Endothelial cell of hepatic sinusoid (primary cell): Measurements from ENCODE around the gene LAMA2.

Experiments used
- in situ Hi-C: cut with HindIII; loops from 2 replicates; pipeline ENCODE4 v1.10.0; 2017; ENCODE audit warnings: low sequenced_read_pairs

The LAMA2 gene

GRCh38 chr6:129203190-129203900 lies 320.4 kb downstream of the LAMA2 start:
- in situ Hi-C loops, result no loop called here

GRCh38 chr6:129206821-129207220 lies 323.9 kb downstream of the LAMA2 start:
- in situ Hi-C loops, result no loop called here

- in situ Hi-C loops, result no loop called here
Measured at GRCh38 chr6:129207832-129208231, 324.9 kb downstream of the LAMA2 start.

- in situ Hi-C loops, result no loop called here
Measured at GRCh38 chr6:129208415-129209034, 325.6 kb downstream of the LAMA2 start.

DNA sequence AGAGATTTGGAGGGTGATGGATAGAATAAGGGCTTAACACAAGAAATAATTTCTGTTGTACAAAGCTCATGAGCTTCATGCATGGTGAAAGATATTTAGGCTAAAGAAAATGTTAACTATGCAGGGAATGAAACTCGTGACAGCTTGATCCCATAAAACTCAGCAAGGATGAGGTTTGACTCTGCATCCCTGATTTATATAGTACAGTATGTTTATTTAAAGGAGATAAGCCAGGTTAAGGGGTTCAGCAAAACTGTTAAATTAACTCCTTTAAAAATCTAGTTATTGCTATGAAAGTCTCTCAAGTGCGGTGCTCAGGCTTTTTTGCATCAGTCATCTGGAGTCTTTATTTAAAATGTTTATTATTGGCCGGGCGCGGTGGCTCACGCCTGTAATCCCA lies 326.4 kb downstream of the LAMA2 start:
- in situ Hi-C loops, result no loop called here

DNA sequence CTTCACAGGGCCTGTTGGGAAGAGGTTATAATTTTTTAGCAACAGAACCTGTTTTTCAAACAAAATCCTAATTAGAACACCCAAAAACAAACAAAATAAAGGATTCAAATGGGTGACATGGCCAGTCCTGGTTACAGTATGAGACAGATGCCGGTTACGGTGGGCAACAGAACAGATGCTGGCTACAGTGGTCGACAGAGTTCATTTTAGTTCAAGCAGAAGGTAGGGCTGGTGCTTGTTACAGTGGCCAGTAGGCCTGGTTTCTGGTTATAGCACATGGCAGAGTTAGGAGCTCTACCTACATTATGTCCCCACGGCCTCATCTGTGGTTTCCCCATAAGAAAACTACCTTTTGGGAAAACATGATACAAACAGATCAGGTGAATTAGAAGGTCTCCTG lies 327.7 kb downstream of the LAMA2 start:
- in situ Hi-C loops, result no loop called here

- in situ Hi-C loops, result no loop called here
Measured at GRCh38 chr6:129211626-129212025, 328.7 kb downstream of the LAMA2 start.

- in situ Hi-C loops, result no loop called here
Measured at GRCh38 chr6:129212081-129212480, 329.1 kb downstream of the LAMA2 start.

- in situ Hi-C loops, result no loop called here
Measured at GRCh38 chr6:129215246-129215645, 332.3 kb downstream of the LAMA2 start.

- in situ Hi-C loops, result no loop called here
Measured at GRCh38 chr6:129215916-129216520, 333.1 kb downstream of the LAMA2 start.

DNA sequence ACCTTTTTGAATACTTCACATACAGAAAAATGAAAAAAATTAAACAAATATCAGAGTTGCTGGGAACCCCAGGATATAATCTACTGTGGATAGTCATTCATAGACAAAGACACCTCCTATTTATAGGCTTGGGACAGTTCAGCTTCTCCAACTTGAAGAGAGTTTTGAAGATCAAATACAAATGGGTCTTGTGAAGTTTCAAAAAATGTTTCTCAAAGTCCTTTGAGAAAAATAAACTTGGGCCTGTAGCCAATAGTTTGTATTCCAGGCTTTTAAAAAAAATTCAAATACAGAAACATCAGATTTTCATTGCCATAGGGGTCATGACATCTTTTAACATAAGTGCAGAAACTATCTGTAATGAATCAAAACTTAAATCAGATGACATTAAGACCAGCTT lies 334.8 kb downstream of the LAMA2 start:
- in situ Hi-C loops, result no loop called here

GRCh38 chr6:129233458-129234134 lies 350.7 kb downstream of the LAMA2 start:
- in situ Hi-C loops, result no loop called here

DNA sequence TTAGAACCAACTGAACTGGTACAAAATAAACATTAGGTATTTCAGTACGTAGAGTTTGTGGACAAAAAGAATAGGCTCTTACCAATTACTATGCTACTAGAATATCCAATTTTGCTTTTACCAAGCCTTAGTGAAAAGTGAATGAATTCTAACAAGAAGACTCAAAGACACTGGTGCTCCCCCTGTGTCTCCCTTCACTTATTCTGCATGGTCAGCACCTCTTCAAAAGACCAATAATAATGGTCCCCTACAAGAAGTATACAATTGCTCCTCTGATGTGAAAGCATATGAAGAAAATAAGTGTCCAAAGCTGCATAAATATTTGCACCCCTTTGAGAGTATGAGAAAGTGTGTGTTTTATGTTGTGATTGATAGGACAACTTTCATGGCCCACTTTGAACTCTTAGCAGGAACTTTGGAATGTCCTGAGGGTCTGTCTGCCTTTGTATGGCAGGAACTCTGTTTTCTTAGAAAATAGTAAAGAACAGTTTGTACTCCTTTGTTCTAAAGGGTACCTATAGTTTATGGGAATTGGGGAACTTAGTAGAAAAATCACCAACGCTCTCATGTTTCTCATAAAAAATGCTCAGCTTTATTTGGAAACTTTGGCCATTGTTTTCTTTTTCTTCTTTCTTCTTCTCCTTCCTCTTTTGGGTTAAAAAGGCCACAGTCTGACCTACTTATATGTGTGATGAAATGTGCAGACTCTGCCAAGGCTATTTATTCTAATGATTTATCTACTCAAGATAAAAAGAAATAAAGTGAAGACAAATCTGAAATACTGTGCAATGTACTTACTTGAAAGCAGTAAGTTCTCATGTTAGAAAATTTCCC lies 352.4 kb downstream of the LAMA2 start:
- in situ Hi-C loops, result no loop called here

DNA sequence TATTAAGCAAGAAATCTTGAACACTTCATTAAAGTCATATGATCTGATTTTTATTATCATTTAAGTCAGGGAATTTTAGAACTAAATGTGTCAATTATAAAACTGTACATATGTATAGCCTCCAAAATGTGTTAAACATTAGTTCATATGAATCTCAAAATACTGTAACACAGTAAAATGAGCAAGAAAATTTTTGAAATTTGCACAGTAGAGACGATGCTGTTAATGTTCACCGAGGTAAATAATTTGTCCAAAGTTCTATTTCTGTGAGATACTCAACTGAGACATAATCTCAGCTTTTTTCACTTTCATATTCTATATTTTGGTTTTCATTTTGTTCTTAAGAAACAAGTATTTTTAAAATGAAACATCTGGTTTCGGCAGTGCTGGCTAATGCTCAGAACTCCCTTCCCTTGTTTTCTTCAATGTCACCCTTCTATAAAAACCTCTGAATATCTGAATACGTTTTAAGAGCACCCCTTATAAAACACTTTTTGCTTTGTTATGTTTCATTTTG lies 353.1 kb downstream of the LAMA2 start:
- in situ Hi-C loops, result no loop called here

GRCh38 chr6:129238991-129239390 lies 356.1 kb downstream of the LAMA2 start:
- in situ Hi-C loops, result no loop called here

GRCh38 chr6:129239825-129240491 lies 357.0 kb downstream of the LAMA2 start:
- in situ Hi-C loops, result no loop called here

GRCh38 chr6:129240492-129240853 lies 357.5 kb downstream of the LAMA2 start:
- in situ Hi-C loops, result no loop called here

DNA sequence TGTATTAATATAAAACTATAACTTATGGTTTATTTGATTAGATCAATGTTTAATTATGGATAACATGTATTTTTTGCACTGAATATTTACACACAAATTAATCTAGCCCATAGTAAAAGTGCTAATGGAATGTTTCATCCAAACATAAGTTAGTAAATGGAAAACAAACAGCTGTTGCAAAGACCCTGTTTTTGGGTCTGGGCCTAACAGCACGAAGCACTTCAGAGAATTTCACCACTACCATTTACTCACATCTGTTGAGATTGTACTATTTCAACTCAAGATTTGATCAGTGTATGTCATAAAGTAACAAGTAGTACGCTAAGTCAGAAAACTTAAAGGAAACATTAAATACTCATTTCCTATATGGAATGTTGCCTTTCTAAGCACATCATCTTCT lies 359.6 kb downstream of the LAMA2 start:
- in situ Hi-C loops, result no loop called here

GRCh38 chr6:129243377-129243776 lies 360.4 kb downstream of the LAMA2 start:
- in situ Hi-C loops, result no loop called here

GRCh38 chr6:129248946-129249345 lies 366.0 kb downstream of the LAMA2 start:
- in situ Hi-C loops, result no loop called here
